Iris pigment epithelial cell (primary cell): ENCODE data around the gene PRDX2.
A peak's percentile ranks its signal among the peaks of the same experiment; 100 is the strongest.
"Not testable (repeated sequence)": the region's sequence is repeated elsewhere in the genome, so short reads cannot be mapped to it uniquely, and the experiment has no call there.

Experiments used
- DNase-seq: peaks from one replicate; pipeline ENCODE4 v3.0.0-alpha.2; 2011; ENCODE audit warnings: low read depth

The PRDX2 gene

GRCh38 chr19:12801466-12802266 lies at the start of gene PRDX2, which contains the start of gene THSD8:
Gene PRDX2, minus strand, starts transcription at chr19:12801800. Its CDS starts 539 bp downstream, at chr19:12801261.
Gene THSD8, plus strand, starts transcription at chr19:12802069. Its CDS starts 3 bp downstream, at chr19:12802072.
- DNase-seq, result peak; percentile 72

- peak; percentile 71 for DNase-seq
Measured at GRCh38 chr19:12847159-12848139, 45.8 kb upstream of the PRDX2 start.

DNA sequence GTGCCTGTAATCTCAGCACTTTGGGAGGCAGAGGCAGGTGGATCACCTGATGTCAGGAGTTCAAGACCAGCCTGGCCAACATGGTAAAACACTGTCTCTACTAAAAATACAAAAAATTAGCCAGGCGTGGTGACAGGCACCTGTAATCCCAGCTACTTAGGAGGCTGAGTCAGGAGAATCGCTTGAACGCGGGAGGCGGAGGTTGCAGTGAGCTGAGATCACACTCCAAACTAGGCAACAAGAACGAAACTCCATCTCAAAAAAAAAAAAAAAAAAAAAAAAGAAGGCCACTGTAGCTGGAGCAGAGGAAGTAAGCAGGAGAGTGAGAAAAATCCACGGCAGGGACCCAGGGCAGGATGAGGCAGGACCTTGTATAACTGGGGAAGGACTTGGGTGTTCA lies 45.0 kb upstream of the PRDX2 start:
- DNase-seq, result not testable (repeated sequence)

DNA sequence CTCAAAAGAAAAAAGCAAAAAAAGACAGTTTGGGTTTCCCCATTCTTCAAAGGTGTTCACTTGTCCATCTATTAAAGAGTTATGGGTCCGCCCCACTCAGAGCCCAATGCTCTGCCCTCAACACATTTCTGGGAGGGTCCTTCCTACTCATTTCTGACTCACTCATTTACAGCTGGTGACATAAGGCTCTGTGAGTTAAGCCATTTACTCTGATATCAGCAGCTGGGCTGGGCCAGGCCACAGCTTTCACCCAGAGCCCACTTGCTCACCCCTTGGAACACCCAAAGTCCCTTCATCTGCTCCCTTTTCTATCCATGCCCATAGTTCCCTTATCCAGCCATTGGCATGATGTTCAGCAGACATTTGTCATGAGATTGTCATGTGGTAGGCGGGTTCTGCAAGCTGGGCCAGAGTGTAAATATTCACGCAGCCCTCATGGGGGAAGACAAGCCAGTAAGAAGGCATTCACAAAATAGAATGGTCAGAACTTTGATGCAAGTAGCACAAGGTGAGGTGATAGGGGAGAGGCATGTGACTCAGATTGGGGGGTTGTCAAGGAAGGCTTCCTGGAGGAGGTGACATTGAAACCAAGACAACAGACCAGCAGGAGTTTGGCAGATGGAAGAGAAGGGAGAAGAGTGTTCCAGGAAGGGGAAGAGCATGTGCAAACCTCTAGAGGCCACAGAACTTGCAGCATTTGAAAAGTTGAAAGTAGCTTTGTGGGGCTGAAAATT lies 42.6 kb upstream of the PRDX2 start:
- DNase-seq, result no peak

DNA sequence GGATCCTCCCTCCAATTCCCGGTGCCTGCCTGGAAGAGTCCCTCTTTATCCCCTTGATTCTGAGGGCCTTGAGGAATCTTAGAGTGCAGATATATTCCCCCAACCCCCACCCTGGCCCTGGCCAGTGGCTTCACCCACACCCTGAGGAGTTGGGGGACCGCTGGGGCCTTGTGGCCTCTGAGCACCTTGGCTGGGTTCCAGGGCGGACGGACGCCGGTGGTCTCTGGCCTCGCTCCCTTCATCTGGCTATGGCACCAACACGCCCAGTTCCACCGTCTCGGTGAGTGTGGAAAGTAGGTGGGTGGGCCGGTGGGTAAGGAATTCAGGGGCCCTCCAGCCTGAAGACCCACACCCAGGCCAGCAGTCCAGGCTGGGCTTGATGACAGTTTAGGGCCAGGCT lies 41.7 kb upstream of the PRDX2 start:
- no peak for DNase-seq

DNA sequence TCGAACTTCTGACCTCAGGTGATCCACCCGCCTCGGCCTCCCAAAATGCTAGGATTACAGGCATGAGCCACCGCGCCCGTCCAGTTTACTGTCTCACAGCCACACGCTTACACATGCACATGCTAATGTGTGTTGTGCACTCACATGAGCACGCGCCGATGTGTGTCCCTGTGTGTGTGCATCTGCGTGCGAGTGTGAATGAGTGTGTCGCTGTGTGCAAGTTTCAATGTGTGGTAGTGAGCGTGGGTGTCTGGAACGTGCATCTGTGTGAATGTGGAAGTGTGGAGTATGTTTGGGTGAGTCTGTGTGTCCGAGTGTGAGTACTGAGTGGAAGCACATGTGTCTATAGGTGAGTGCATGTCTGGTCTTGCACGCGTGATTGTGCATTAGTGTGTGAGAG lies 40.9 kb upstream of the PRDX2 start:
- DNase-seq, result no peak

- no peak for DNase-seq
Measured at GRCh38 chr19:12841094-12841493, 39.5 kb upstream of the PRDX2 start.

GRCh38 chr19:12840091-12841079 lies 38.8 kb upstream of the PRDX2 start:
- DNase-seq, result peak; percentile 78

GRCh38 chr19:12838886-12839756 lies 37.5 kb upstream of the PRDX2 start:
- no peak for DNase-seq

DNA sequence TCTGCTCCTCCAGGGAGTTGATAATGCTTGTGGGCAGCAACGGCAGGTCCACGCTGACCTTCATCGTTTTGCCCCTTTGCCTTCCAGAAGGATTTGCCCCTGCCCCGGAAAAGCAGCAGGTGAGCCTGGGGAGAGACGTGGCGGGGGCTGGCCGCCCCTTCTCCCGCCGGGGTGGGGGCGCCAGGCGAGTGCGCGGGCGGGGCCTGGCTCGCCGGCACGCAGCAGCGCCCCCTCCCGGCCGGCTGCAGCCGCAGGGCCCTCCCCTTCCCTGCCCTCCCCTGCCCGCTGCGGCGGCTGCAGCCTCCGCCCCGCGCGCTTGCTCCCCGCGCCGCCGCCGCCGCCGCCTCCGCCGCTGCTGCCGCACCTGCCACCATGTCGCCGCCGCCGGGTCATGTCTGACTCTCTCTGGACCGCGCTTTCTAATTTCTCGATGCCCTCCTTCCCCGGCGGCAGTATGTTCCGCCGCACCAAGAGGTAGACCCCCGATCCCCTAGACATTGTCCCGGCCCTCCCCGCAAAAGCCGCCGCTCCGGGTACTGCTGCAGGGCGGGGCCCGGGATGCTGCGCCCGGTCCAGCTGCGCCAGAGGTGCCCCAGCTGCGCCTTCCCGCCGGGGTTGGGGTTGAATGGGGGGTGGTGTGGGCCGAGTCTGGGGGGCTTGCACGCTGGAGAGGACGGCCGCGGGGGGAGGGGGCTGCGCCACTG lies 36.7 kb upstream of the PRDX2 start, which contains the start of gene MAST1:
TSS of gene MAST1 (plus strand) at position 334 of the 704 bp plus-strand sequence. CDS start at position 392, 58 bp downstream.
- DNase-seq, result no peak

- no peak for DNase-seq
Measured at GRCh38 chr19:12837225-12837624, 35.6 kb upstream of the PRDX2 start.

- DNase-seq, result no peak
Measured at GRCh38 chr19:12836529-12836863, 34.9 kb upstream of the PRDX2 start.

DNA sequence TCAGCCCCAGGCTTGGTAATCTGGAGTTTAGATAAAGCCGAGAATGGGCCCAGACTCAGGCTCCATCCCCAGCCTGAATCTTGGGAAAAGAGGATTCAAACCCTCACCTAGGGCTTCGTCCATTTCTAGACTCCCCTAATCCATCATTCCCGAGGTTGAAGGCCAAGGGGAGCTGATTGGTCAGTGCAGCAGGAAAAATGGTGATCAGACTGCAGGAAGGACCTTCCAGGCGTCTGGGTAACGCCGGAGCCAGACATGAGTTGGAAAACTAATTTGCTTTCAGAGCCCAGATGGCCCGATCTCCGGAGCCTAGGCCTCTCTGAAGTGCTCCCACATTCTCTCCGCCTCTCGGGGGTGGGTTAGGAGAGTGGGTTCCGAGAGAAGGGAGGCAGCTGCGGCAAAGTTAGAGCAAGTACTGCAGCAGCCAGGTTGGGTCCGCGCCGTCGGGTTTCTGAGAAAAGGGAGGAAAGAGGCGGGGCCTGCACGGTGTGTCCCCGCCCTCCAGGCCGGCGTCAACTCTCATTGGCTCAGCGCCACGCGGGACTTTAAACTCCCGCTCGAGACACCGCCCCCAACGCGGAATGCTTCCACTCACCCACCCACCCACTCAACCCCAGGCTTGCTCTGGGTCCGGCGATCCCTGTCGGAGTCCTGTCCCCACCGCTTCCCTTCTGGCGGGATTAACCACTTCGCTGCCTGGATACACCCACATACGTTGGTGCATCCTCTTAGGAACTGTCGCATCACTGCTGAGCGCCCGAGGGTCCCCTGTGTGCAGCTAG lies 33.6 kb upstream of the PRDX2 start:
- DNase-seq, result no peak

- no peak for DNase-seq
Measured at GRCh38 chr19:12834566-12834943, 33.0 kb upstream of the PRDX2 start, which contains the start of gene RTBDN. Gene RTBDN, minus strand, starts transcription at chr19:12834579. Its CDS starts 4,600 bp downstream, at chr19:12829979.

- DNase-seq, result no peak
Measured at GRCh38 chr19:12833738-12834565, 32.4 kb upstream of the PRDX2 start.

DNA sequence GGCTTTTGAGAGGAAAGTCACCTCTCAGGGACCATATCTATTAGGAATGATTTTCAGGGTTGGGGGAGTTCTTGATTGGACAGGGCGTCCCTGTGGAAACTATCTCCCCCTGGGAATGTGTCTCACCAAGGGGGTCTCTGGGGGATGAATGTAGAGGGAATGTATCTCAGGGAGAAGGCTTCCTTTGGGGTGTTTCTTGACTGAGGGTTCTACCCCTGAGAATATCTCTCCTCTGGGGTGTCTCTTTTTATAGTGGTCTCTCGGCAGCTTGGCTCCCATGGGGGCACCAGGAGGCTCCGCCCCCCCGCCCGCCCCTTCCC lies 31.8 kb upstream of the PRDX2 start:
- no peak for DNase-seq

DNA sequence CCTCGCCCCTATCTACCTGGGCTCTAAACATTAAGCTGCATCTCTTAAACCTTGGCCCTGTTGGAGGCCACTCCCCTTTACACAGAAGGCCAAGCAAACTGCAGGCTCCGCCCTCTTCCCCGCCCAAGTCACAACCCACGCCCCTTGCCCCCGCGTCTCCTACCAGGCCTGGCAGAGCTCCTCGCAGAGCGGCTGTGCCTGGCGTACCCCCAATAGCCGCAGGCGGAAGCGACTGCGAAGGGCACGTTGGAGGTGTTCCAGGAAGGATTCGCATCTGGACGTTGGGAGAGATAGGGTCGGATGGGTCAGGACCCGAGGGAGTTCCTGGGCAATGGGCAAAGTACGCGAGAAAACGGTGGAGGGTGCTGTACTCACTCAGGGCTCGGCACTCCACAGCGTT lies 26.9 kb upstream of the PRDX2 start:
- DNase-seq, result no peak
